Measurements from ENCODE around the gene NUP50.

DNA sequence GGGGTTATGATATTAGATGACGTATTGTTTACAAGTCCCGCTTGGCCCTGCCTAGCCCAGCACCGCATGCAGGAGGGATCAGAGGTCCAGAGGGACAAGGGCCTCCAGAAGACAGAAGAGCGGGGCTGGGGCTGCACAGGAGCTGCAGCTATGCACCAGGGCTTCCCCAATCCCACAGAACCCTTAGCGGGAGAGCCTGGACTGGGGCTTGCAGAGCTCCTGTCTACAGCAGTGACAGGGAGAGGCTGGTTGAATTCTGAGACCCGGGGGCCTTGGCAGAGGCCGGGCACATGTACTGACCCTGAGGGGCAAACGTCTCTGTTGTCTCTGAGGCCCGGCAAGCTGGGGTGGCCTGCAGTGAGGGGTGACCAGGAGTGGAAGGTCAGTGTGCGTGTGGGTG lies 70.1 kb downstream of the NUP50 start:
- TF ChIP-seq, protein P1, sequence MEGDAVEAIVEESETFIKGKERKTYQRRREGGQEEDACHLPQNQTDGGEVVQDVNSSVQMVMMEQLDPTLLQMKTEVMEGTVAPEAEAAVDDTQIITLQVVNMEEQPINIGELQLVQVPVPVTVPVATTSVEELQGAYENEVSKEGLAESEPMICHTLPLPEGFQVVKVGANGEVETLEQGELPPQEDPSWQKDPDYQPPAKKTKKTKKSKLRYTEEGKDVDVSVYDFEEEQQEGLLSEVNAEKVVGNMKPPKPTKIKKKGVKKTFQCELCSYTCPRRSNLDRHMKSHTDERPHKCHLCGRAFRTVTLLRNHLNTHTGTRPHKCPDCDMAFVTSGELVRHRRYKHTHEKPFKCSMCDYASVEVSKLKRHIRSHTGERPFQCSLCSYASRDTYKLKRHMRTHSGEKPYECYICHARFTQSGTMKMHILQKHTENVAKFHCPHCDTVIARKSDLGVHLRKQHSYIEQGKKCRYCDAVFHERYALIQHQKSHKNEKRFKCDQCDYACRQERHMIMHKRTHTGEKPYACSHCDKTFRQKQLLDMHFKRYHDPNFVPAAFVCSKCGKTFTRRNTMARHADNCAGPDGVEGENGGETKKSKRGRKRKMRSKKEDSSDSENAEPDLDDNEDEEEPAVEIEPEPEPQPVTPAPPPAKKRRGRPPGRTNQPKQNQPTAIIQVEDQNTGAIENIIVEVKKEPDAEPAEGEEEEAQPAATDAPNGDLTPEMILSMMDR (conservative IDR thresholded peaks at IDR 0.05 in 1 of 2, IDR thresholded peaks at IDR 0.05 in 1 of 2; ENCODE audit: extremely low read depth in 1 of 2, insufficient read depth in 1 of 2, low read depth in 1 of 2, low read length in 2 of 2) = no peak
- TF ChIP-seq EZH2 (IDR thresholded peaks at IDR 0.05; ENCODE audit: borderline replicate concordance, low read length) = no peak
